ENCODE data around the gene PAWR. TPM values are rescaled to one million over a fixed set of nuclear protein-coding genes. Genes with fewer than 3 reads are reported as not detected.

The PAWR gene
- total RNA-seq, 5 donors from 2014 or later (not counting 1 experiment from before 2014, with no cell fraction given) = 0.98 to 8.2 (median 6.1) TPM

- H3K4me3 Mint-ChIP-seq = no peak overlapping the region
- H3K9me3 Mint-ChIP-seq = no peaks in the 10 kb centered on the region
- ChIA-PET POLR2A (no interaction called here), CTCF (interaction anchor here in 1 of 2 donors (0.5 to 0.6 kb wide), 2 partner anchors 65 to 252 kb away, joined by 3 read pairs; no protein-coding TSS in a partner anchor)
- no peaks in the 10 kb centered on the region for H3K4me1 Mint-ChIP-seq
- H3K4me3 ChIP-seq (ENCODE audit: control insufficient read depth in 1 of 2, extremely low read depth in 1 of 2, low read length in 1 of 2) = no peak overlapping the region
- DNase-seq (no peak), ATAC-seq (replicated peaks in 1 of 4) (no peak)
- no peaks in the 10 kb centered on the region for H3K36me3 Mint-ChIP-seq
- no peaks in the 10 kb centered on the region for H3K27me3 Mint-ChIP-seq
- H3K27ac Mint-ChIP-seq = no peak overlapping the region
- H3K27ac ChIP-seq (ENCODE audit: low read length) = no peak overlapping the region
- H3K27me3 ChIP-seq (replicated peaks in 1 of 2; ENCODE audit: control insufficient read depth in 2 of 2, extremely low read depth in 1 of 2, insufficient read depth in 2 of 2, low read length in 1 of 2) = no peaks in the 10 kb centered on the region
- no CpG with 5 or more reads among the region's 4 CpGs for WGBS (ENCODE audit: insufficient coverage)
- no peaks in the 10 kb centered on the region for H3K36me3 ChIP-seq (ENCODE audit: control insufficient read depth in 2 of 2, extremely low read depth in 1 of 2, insufficient read depth in 1 of 2, low read length in 1 of 2)
- H3K9me3 ChIP-seq = no peaks in the 10 kb centered on the region
- no peaks in the 10 kb centered on the region for H3K4me1 ChIP-seq (ENCODE audit: control insufficient read depth in 1 of 2, extremely low read depth in 1 of 2, insufficient read depth in 2 of 2, low read length in 2 of 2)
Observed at GRCh38 chr12:79595273-79595672, 95.5 kb downstream of the PAWR start.

GRCh38 chr12:79592865-79593264 is 97.9 kb downstream of the PAWR start:
- CTCF ChIA-PET = interaction anchor here in 1 of 2 donors (0.7 kb wide), 1 partner anchor 27 kb away, joined by 3 read pairs; no protein-coding TSS in a partner anchor

GRCh38 chr12:79591988-79592387 is 98.8 kb downstream of the PAWR start:
- Histone ChIP-seq H3K4me3 (ENCODE audit: control insufficient read depth in 1 of 2, extremely low read depth in 1 of 2, low read length in 1 of 2) (no peak overlapping the region), H3K36me3 (ENCODE audit: control insufficient read depth in 2 of 2, extremely low read depth in 1 of 2, insufficient read depth in 1 of 2, low read length in 1 of 2) (no peaks in the 10 kb centered on the region), H3K4me1 (ENCODE audit: control insufficient read depth in 1 of 2, extremely low read depth in 1 of 2, insufficient read depth in 2 of 2, low read length in 2 of 2) (no peaks in the 10 kb centered on the region), H3K27me3 (replicated peaks in 1 of 2; ENCODE audit: control insufficient read depth in 2 of 2, extremely low read depth in 1 of 2, insufficient read depth in 2 of 2, low read length in 1 of 2) (no peaks in the 10 kb centered on the region), H3K9me3 (no peaks in the 10 kb centered on the region), H3K27ac (ENCODE audit: low read length) (no peak overlapping the region)
- Mint-ChIP-seq H3K36me3 (no peaks in the 10 kb centered on the region), H3K9me3 (no peaks in the 10 kb centered on the region), H3K4me1 (no peaks in the 10 kb centered on the region), H3K27ac (no peak overlapping the region), H3K27me3 (no peaks in the 10 kb centered on the region), H3K4me3 (no peak overlapping the region)
- no CpG with 5 or more reads among the region's 1 CpG for WGBS (ENCODE audit: insufficient coverage)
- DNase-seq = no peak
- CTCF ChIA-PET = no interaction called here
- ATAC-seq (replicated peaks in 1 of 4) = no peak
- POLR2A ChIA-PET = no interaction called here

More at GRCh38 chr12:79592865-79593264, 97.9 kb downstream of the PAWR start:
- Mint-ChIP-seq H3K4me1 (no peaks in the 10 kb centered on the region), H3K36me3 (no peaks in the 10 kb centered on the region), H3K27ac (no peak overlapping the region), H3K27me3 (no peaks in the 10 kb centered on the region), H3K9me3 (no peaks in the 10 kb centered on the region), H3K4me3 (no peak overlapping the region)
- ATAC-seq (replicated peaks in 1 of 4) (no peak), DNase-seq (no peak)
- POLR2A ChIA-PET = interaction anchor here (0.6 to 0.7 kb wide), 2 partner anchors 83 to 319 kb away, joined by 3 read pairs; no protein-coding TSS in a partner anchor
- Histone ChIP-seq H3K4me1 (ENCODE audit: control insufficient read depth in 1 of 2, extremely low read depth in 1 of 2, insufficient read depth in 2 of 2, low read length in 2 of 2) (no peaks in the 10 kb centered on the region), H3K4me3 (ENCODE audit: control insufficient read depth in 1 of 2, extremely low read depth in 1 of 2, low read length in 1 of 2) (no peak overlapping the region), H3K27me3 (replicated peaks in 1 of 2; ENCODE audit: control insufficient read depth in 2 of 2, extremely low read depth in 1 of 2, insufficient read depth in 2 of 2, low read length in 1 of 2) (no peaks in the 10 kb centered on the region), H3K27ac (ENCODE audit: low read length) (no peak overlapping the region), H3K36me3 (ENCODE audit: control insufficient read depth in 2 of 2, extremely low read depth in 1 of 2, insufficient read depth in 1 of 2, low read length in 1 of 2) (no peaks in the 10 kb centered on the region), H3K9me3 (no peaks in the 10 kb centered on the region)
- 80% methylated on average over 1 of the region's 3 CpGs for WGBS (ENCODE audit: insufficient coverage)

GRCh38 chr12:79590751-79591150 is 100.0 kb downstream of the PAWR start:
- no peaks in the 10 kb centered on the region for H3K9me3 Mint-ChIP-seq
- H3K4me1 ChIP-seq (ENCODE audit: control insufficient read depth in 1 of 2, extremely low read depth in 1 of 2, insufficient read depth in 2 of 2, low read length in 2 of 2) = no peaks in the 10 kb centered on the region
- ChIA-PET CTCF (no interaction called here), POLR2A (no interaction called here)
- no peak overlapping the region for H3K27ac Mint-ChIP-seq
- no CpG with 5 or more reads among the region's 2 CpGs for WGBS (ENCODE audit: insufficient coverage)
- no peaks in the 10 kb centered on the region for H3K36me3 Mint-ChIP-seq
- no peaks in the 10 kb centered on the region for H3K36me3 ChIP-seq (ENCODE audit: control insufficient read depth in 2 of 2, extremely low read depth in 1 of 2, insufficient read depth in 1 of 2, low read length in 1 of 2)
- no peaks in the 10 kb centered on the region for H3K27me3 ChIP-seq (replicated peaks in 1 of 2; ENCODE audit: control insufficient read depth in 2 of 2, extremely low read depth in 1 of 2, insufficient read depth in 2 of 2, low read length in 1 of 2)
- ATAC-seq (replicated peaks in 1 of 4) (no peak), DNase-seq (no peak)
- no peaks in the 10 kb centered on the region for H3K9me3 ChIP-seq
- no peak overlapping the region for H3K4me3 Mint-ChIP-seq
- no peak overlapping the region for H3K27ac ChIP-seq (ENCODE audit: low read length)
- H3K4me3 ChIP-seq (ENCODE audit: control insufficient read depth in 1 of 2, extremely low read depth in 1 of 2, low read length in 1 of 2) = no peak overlapping the region
- no peaks in the 10 kb centered on the region for H3K27me3 Mint-ChIP-seq
- H3K4me1 Mint-ChIP-seq = no peaks in the 10 kb centered on the region

- no peak overlapping the region for H3K27ac Mint-ChIP-seq
- no peaks in the 10 kb centered on the region for H3K4me1 Mint-ChIP-seq
- Histone ChIP-seq H3K4me1 (ENCODE audit: control insufficient read depth in 1 of 2, extremely low read depth in 1 of 2, insufficient read depth in 2 of 2, low read length in 2 of 2) (no peaks in the 10 kb centered on the region), H3K36me3 (ENCODE audit: control insufficient read depth in 2 of 2, extremely low read depth in 1 of 2, insufficient read depth in 1 of 2, low read length in 1 of 2) (no peaks in the 10 kb centered on the region), H3K27me3 (replicated peaks in 1 of 2; ENCODE audit: control insufficient read depth in 2 of 2, extremely low read depth in 1 of 2, insufficient read depth in 2 of 2, low read length in 1 of 2) (no peaks in the 10 kb centered on the region), H3K4me3 (ENCODE audit: control insufficient read depth in 1 of 2, extremely low read depth in 1 of 2, low read length in 1 of 2) (no peak overlapping the region), H3K9me3 (no peaks in the 10 kb centered on the region), H3K27ac (ENCODE audit: low read length) (no peak overlapping the region)
- CTCF ChIA-PET = no interaction called here
- H3K27me3 Mint-ChIP-seq = no peaks in the 10 kb centered on the region
- POLR2A ChIA-PET = no interaction called here
- H3K4me3 Mint-ChIP-seq = no peak overlapping the region
- WGBS (ENCODE audit: insufficient coverage) = no CpG with 5 or more reads among the region's 1 CpG
- no peaks in the 10 kb centered on the region for H3K9me3 Mint-ChIP-seq
- ATAC-seq (replicated peaks in 1 of 4) = no peak
- H3K36me3 Mint-ChIP-seq = no peaks in the 10 kb centered on the region
- DNase-seq = no peak
Observed at GRCh38 chr12:79587368-79587767, 103.4 kb downstream of the PAWR start.

- ATAC-seq (replicated peaks in 1 of 4) (no peak), DNase-seq (no peak)
- ChIA-PET POLR2A (no interaction called here), CTCF (no interaction called here)
- H3K36me3 Mint-ChIP-seq = no peaks in the 10 kb centered on the region
- Histone ChIP-seq H3K4me3 (ENCODE audit: control insufficient read depth in 1 of 2, extremely low read depth in 1 of 2, low read length in 1 of 2) (no peak overlapping the region), H3K4me1 (ENCODE audit: control insufficient read depth in 1 of 2, extremely low read depth in 1 of 2, insufficient read depth in 2 of 2, low read length in 2 of 2) (no peaks in the 10 kb centered on the region), H3K27me3 (replicated peaks in 1 of 2; ENCODE audit: control insufficient read depth in 2 of 2, extremely low read depth in 1 of 2, insufficient read depth in 2 of 2, low read length in 1 of 2) (no peaks in the 10 kb centered on the region), H3K27ac (ENCODE audit: low read length) (no peak overlapping the region), H3K9me3 (no peaks in the 10 kb centered on the region), H3K36me3 (ENCODE audit: control insufficient read depth in 2 of 2, extremely low read depth in 1 of 2, insufficient read depth in 1 of 2, low read length in 1 of 2) (no peaks in the 10 kb centered on the region)
- no peaks in the 10 kb centered on the region for H3K27me3 Mint-ChIP-seq
- no peaks in the 10 kb centered on the region for H3K4me1 Mint-ChIP-seq
- WGBS (ENCODE audit: insufficient coverage) = no CpG with 5 or more reads among the region's 1 CpG
- H3K27ac Mint-ChIP-seq = no peak overlapping the region
- no peak overlapping the region for H3K4me3 Mint-ChIP-seq
- no peaks in the 10 kb centered on the region for H3K9me3 Mint-ChIP-seq
Observed at GRCh38 chr12:79585147-79585546, 105.6 kb downstream of the PAWR start.

- Histone ChIP-seq H3K4me1 (ENCODE audit: control insufficient read depth in 1 of 2, extremely low read depth in 1 of 2, insufficient read depth in 2 of 2, low read length in 2 of 2) (no peaks in the 10 kb centered on the region), H3K27ac (ENCODE audit: low read length) (no peak overlapping the region), H3K27me3 (replicated peaks in 1 of 2; ENCODE audit: control insufficient read depth in 2 of 2, extremely low read depth in 1 of 2, insufficient read depth in 2 of 2, low read length in 1 of 2) (no peaks in the 10 kb centered on the region), H3K9me3 (no peaks in the 10 kb centered on the region), H3K36me3 (ENCODE audit: control insufficient read depth in 2 of 2, extremely low read depth in 1 of 2, insufficient read depth in 1 of 2, low read length in 1 of 2) (no peaks in the 10 kb centered on the region), H3K4me3 (ENCODE audit: control insufficient read depth in 1 of 2, extremely low read depth in 1 of 2, low read length in 1 of 2) (no peak overlapping the region)
- 97% methylated on average over 20 of the region's 22 CpGs for WGBS (ENCODE audit: insufficient coverage)
- no peak overlapping the region for H3K27ac Mint-ChIP-seq
- H3K4me1 Mint-ChIP-seq = no peaks in the 10 kb centered on the region
- POLR2A ChIA-PET = no interaction called here
- H3K4me3 Mint-ChIP-seq = no peak overlapping the region
- peaks cover 3% of the 10 kb centered on the region for H3K36me3 Mint-ChIP-seq
- no peaks in the 10 kb centered on the region for H3K27me3 Mint-ChIP-seq
- peaks cover 7 to 24% (median 7%) of the 10 kb centered on the region in 3 donors for H3K9me3 Mint-ChIP-seq
- DNase-seq (no peak), ATAC-seq (replicated peaks in 1 of 4) (no peak)
- CTCF ChIA-PET = no interaction called here
Observed at GRCh38 chr12:79573820-79574219, 116.9 kb downstream of the PAWR start.
